NCI-H345 treated with DMSO at 0.1 percent for 48 hours (cell line): ENCODE measurements around the gene LDLRAD3.

Source experiments
- DNase-seq: peaks from one replicate; lab custom pipeline; 2025; ENCODE audit not compliant: unreplicated experiment; lab: John Stamatoyannopoulos, UW

Gene LDLRAD3

DNA sequence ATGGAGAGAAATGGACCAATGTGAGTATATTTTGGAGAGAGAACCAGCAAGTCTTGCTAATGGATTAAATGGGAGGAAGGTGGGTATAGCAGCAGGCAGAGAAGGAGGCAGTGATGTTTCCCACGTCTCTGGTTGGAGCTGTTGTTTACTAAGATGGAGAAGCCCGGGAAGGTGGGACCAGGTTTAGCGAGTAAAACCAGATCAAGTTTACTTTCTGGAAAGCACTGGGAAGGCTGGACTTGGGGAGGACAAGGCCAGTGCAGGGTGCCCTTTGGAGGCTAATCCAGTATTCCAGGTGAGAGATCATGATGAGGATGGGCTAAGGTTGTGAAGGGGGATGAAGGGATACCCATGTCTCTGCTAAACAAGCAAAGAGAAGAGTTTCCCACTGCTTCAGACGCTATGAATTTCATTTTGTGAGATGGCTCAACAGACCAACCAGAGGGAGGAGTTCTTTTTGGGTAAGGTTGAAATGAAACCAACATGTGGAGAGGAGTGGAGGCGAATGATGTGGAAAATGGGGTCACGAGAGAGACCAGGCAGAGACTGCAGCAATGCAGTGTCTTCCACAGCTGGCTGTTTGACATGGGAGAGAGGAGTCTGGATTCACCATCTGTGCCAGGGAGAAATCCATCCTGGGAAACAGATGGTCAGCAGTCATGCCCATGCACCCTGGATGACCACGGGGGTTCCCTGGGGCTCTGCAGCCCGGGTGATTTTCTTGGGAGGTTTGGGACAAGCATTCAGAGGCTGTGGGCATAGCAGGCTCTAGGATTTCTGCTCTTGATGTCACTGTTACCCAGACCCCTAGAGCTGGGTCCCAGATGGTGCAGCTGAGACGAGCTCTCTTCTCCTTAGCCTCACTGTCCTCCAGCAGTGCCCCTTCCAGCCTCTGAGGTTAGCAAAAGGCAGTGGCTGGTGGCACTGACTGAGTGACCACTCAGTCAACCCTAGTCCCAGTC lies 320.4 kb downstream of the LDLRAD3 start:
- DNase-seq: no peak

DNA sequence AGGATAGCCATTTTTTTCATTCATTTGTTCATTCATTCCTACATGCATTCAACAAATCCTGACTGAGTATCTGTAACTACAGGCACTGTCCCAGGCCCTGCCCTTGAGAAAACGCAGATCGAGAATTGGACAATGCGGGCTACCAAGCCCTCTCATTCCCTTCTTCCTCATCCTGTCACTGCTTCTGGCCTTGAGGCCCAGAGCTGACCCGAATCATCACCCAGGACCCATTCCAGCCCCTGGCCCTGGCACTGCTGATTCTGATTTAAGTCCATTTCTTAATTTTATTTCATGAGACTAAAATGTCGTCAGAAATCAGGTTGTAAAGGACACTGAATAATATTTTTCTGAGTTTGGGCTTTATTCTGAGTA lies 321.1 kb downstream of the LDLRAD3 start:
- no peak for DNase-seq

DNA sequence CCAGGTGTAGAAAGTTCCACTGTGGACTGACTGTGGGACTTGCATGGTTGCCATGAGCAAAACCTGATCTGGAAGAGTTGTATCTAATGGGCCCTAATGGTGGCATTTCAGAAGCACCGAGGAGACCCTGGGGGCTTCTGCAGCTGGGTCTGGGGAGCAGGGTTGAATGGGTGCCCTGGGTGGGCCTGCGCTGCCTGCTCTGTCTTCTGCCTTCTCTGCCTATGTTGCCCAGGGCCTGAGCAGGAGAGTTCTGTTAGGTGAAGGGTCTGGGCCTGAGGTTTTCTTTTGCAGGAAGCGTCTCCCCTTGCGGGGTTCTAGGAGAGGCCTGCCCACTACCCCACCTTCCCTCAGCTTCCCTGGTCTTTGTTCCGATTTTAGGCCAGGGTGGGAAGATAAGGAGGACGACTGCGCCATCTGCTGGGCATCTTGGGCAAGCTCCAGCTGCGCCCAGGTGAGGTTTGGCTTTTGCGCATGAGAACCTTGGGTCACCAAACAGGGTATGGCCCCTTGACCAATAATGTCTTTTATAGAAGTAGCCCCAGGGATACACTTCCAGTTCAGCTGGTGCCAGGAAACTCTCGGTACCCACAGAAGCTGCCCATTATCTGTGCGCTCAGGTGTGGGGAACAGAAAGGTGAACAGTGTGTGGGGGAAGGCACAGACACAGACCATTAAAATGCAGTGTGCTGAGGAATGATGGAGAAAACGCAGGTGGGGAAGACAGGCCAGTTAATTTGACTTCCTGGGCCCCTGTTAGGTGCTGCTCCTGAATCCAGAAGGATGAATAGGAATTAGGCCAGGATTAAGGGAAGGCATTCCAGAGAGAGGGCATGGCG lies 322.1 kb downstream of the LDLRAD3 start:
- peak; percentile 42 for DNase-seq

DNA sequence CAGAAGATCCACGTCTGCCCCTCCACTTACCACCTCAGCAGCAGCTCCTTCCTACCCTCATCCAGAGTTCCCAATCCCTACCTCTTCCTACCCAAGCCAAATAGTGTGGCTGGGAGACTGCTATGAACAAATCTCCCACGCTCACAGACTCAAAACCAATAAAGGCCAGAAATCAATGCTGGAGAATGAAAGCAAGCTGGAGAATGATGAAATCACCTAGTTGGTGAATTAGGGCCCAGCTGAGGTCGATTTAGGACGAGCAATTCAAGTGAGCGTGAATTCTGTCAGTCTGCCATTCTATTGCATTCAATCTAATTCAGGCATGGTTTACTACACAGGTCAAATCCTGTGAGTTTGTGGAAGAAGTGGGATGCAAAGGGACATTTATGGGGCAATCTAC lies 322.9 kb downstream of the LDLRAD3 start:
- no peak for DNase-seq

DNA sequence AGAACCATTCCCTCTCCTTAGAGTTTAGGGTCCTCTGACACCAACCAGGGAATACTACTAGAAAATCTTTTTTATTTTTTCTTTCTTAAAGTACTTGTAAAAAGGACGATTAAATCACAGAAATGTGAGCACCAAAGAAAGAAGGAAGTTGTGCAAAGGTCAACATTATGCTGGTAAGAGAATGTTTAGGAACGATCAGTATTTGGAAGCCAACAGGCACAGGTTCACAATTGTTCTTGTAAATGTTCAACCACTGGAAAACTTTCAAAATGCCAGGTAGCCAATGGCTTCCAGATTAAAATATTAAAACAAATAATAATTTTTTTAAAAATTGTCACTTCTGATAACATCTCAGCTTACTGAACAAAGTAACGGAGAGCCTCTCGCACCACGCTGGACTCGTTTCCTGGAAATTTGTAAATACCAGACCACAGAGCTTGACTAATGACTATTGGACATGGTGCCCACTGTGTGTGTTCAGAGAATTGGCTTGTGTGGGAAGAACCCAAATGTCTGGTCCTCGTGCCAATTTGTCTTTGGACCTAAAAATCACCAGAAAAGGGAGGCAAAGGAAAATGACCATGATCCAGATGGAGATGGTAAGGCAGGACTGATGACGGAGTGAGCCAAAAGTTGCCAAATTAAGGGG lies 324.6 kb downstream of the LDLRAD3 start:
- DNase-seq: no peak

DNA sequence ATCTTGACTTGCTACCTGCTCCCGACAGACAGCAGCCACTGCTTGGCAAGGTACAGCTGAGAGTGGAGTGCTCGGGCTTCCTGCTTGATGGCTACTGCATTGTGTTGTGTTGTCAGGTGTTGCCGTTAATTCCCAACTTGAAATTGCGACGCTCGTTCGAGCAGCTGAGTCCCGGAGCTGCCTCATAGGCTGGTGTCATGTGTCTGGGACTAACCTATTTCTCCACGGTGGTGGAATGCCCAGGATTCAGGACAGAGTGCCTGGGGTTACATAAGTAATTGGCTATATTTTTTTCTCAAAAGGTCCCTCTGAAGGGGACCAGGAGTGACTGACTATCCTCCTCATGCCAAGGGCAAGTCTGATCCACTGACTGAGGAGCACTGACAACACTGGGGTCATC lies 326.8 kb downstream of the LDLRAD3 start:
- DNase-seq: no peak

DNA sequence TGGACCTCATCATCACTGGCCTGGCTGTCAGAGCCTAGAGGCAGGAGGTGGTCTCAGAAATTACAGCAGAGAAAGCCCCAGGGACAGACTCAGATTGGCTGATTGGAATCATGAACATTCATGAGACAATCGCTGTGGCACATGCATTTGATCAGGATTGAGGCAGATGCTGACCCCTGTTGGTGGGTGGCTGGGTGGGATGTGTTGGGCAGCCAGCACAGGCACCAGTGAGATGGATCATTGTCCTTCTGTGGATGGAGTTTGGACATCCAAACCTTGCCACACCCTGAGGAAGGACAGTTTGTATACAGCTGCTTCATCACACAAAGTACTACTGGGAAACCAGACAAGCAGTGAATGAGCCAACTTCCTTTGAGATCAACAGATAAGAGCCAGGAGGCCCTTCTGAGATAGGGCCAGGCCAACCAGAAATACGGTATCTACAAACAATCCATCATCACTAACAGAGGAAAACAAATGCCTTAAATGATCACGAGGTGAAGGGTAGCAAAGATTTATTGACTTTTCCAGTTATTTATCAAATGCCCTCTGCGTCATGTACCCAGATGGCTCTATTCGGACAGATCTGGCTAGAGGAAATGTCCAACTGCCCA lies 328.0 kb downstream of the LDLRAD3 start:
- DNase-seq: no peak

DNA sequence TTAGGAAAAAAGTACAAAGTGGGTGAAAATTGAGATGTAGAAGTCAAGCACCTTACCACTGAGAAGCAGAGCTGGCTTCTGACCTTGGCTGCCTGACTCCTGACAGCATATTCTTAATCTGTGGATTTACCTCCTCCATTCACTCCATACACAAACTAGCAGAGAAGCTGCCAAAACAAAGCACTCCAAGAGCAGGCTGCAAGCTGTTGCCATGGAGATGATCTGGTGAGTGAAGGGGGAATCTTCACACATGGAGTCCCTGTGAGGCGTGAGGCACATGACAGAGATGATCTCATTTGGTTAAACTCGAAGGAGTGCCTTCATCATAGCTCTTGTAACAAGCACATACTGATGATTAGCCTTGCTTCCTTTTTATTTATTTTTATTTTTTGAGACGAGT lies 329.2 kb downstream of the LDLRAD3 start:
- DNase-seq: peak; percentile 67

DNA sequence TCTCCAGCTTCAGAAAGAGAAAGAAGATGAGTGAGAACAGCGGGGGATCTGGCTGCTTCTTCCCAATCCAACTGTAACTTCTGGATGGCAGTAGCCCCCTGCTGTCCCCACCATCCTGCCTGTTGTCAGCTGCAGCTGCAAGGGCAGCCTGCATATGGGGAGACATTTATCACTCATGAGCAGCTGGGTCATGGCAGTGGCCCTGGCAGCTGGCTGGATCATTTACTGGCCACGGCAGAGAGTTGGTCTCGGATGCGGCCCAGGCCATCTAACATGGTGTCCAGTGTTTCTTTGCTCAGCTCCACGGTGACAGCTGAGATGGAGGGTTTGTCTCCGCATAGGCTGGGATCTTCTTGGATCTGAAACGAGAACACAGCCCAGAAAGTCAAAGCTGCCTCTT lies 330.6 kb downstream of the LDLRAD3 start:
- no peak for DNase-seq

DNA sequence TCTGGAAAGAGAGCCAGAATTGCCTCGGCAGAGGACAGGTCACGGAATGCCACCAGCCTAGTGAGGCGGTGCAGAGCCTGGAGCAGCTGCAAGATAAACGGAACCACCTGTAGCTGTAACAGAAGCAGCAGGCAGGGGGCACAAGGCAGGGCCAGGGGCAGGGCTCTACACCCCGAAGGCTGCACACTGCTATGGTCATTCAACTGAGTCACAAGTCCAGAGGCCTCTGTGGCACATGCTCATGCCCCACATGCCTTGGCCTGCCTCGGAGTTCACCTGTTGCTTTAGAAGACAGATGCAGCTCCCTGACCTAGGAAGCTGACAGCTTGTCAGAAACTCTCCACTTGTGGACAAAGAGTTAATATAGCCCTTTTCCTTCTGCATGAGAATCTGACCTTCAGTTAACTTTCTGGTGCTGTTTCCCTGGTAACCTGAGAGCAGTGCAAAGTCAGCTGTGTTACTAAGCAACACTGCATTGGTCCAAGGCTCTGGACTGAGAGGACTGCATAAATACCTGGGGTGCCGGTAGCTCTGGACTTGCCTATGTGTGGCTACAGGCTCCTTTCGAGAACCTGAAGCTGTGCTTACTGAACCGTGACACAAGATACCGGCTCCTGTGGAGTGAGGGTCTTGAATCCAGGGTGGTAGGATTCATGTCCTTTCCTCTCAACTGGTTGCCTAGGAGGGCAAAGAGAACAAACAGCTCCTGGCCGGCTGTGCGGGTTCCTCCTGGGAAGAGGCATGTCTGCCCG lies 334.8 kb downstream of the LDLRAD3 start:
- no peak for DNase-seq

DNA sequence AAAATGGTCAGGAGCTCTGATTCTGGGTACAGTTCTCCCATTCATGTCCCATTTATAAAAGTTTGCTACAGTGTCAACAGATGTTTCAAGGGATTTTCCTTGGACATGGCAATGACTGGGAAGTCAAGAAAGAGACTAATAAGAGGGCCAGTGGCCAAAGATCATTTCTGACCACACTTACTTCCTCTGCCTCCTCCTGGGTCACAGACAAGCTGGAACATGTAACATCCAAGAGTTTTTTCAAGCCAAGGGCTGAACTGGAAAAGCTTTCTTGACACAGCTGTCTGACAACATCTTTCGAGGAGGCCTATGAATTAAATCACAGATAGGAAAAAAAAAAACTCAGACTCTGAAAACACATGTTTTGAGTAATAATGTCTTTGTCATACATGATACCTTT lies 336.7 kb downstream of the LDLRAD3 start:
- no peak for DNase-seq
